HCT116 (cell line): ENCODE measurements around the gene ZSCAN29.

Experiments used
- CTCF ChIP-seq, 3 experiments: fragments of 200-600 bp in 1 of 3; sonication (generic) in 1 of 3; IDR thresholded peaks in 2 of 3; conservative IDR thresholded peaks in 1 of 3; 2 replicates each; pipeline ENCODE4 v1.5.1; 2012 to 2017; ENCODE audit warnings: low read depth in 2 of 3, low read length in 2 of 3, antibody characterized with exemption in 1 of 3, borderline replicate concordance in 1 of 3, control low read depth in 1 of 3, mild to moderate bottlenecking in 1 of 3, mixed read lengths in 1 of 3, mixed run types in 1 of 3, moderate library complexity in 1 of 3; ENCODE audit not compliant: insufficient read depth in 1 of 3
- JUND ChIP-seq: IDR thresholded peaks from 2 replicates; pipeline ENCODE4 v1.6.1; 2012

DNA sequence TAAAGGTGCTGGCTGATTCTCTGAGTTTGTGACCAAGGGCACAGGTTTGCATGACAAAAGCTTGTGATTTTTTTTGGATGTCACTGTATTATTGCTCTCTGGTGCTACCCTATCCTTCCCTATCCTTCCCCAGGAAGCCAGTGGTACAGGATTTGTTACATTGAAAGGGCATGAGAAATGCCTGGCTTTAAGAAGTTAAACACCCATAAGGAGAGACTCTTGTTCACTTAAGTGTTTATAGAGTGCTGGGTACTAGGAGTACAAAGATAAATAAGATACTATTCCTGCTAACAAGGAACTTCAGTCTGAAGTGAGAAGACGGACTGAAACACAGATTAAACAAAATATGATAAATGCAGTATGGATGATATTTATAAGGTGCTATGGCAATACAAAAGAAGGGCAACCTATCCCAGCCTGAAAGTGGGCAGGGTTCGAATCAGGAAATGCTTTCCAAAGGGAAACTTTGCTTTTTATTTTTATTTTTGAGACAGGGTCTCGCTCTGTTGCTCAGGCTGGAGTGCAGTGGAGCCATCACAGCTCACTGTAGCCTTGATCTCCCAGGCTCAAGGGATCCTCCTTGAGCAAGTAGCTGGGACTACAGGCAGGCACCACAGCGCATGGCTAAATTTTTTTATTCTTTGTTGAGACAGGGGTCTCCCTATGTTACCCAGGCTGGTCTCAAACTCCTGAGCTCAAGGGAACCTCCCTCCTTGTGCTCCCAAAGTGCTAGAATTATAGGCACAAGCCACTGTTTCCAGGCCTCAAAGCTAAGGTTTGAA is 51.7 kb downstream of the ZSCAN29 start:
- TF ChIP-seq CTCF (IDR thresholded peaks at IDR 0.05 in 2 of 3, conservative IDR thresholded peaks at IDR 0.05 in 1 of 3; ENCODE audit: borderline replicate concordance in 1 of 3, insufficient read depth in 1 of 3, low read depth in 2 of 3, low read length in 2 of 3) (no peak), JUND (no peak)
